GM12864 (cell line): ENCODE results near the gene GPN2.

Experiments used
- DNase-seq: peaks from one replicate; pipeline ENCODE4 v3.0.0-alpha.2; 2011; ENCODE audit warnings: low read depth
- H3K4me3 ChIP-seq: 2 replicates; pipeline ENCODE4 v1.5.1; 2011; ENCODE audit warnings: mild to moderate bottlenecking, low read depth, low read length, control low read depth
- TF ChIP-seq, protein P1 (sequence below): IDR thresholded peaks from 2 replicates; pipeline ENCODE4 v1.5.1; 2011; ENCODE audit warnings: low read depth, mild to moderate bottlenecking, moderate library complexity, low read length, control low read depth, inconsistent platforms; ENCODE audit errors: missing control alignments

The GPN2 gene

DNA sequence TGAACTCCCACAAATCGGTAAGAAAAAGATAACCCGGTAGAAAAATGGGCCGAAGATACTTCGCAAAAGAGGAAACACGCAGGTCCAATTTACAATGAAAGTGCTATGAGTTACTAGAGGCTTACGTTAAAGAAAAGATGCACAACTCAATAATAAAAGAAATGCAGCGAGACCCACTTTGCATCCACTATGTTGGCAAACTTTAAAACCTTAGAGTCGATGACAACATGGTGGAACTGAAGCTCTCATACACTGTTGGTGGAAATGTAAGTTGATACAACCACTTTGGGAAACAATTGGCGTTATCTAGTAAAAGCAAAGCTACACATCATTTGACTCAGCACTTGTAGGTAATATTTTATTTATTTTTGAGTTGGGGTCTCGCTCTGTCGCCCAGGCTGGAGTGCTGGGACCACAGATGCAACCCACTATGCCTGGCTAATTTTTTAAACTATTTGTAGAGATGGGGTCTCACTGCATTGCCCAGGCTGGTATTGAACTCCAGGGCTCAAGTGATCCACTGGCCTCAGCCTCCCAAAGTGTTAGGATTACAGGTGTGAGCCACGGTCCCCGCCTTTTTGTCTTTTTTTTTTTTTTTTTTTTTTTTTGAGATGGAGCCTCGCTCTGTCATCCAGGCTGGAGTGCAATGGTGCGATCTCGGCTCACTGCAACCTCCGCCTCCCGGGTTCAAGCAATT is 10.9 kb upstream of the GPN2 start:
- H3K4me3 ChIP-seq = peak overlapping the region; percentile 88
- DNase-seq = no peak
- TF ChIP-seq, protein P1, sequence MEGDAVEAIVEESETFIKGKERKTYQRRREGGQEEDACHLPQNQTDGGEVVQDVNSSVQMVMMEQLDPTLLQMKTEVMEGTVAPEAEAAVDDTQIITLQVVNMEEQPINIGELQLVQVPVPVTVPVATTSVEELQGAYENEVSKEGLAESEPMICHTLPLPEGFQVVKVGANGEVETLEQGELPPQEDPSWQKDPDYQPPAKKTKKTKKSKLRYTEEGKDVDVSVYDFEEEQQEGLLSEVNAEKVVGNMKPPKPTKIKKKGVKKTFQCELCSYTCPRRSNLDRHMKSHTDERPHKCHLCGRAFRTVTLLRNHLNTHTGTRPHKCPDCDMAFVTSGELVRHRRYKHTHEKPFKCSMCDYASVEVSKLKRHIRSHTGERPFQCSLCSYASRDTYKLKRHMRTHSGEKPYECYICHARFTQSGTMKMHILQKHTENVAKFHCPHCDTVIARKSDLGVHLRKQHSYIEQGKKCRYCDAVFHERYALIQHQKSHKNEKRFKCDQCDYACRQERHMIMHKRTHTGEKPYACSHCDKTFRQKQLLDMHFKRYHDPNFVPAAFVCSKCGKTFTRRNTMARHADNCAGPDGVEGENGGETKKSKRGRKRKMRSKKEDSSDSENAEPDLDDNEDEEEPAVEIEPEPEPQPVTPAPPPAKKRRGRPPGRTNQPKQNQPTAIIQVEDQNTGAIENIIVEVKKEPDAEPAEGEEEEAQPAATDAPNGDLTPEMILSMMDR = no peak

DNA sequence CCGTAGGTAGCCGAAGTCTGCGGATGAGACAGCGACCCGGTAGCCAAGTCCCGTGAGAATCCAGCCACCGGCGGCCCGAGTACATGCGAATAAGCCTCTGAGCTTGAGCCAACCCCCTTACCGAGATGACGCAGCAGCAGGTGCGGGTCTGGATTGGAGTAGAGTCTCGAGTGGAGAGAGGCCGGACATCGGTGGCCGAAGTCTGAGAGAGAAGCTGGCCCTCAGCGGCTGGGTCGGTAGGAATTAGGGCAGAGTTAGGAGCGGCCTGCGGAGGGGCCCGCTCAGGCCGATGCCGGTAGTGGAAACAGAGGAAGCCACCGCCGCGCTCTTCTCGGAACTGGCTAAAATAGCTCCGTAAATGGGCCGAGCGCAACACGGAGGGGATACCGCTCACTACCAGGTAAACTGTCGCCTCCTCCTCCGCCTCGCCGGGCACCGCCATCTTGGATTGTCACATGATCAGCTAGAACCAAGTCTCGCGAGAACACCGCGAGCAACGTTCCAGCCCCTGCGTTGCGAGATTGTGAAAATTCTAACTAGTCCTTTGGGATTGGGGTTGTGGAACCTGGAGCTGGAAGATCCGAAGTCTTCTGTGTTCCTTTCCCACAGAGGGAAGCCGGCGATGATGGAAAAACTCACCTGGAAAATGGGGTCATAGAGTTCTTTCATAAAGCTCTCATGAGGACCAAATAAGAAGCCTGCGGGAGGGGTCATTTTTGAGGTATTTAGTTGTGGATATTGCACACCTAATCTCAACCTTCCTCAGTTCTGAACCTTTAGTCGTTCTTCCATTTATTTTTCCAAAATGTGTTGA is 10.1 kb upstream of the GPN2 start, which contains the start of gene GPATCH3:
GPATCH3 (minus strand) TSS at position 467 of the 814 bp plus-strand sequence; CDS start at position 442, 25 bp downstream.
- DNase-seq = peak; percentile 78
- TF ChIP-seq, protein P1 = no peak
- H3K4me3 ChIP-seq = peak within 1 kb of the TSS; percentile 88

DNA sequence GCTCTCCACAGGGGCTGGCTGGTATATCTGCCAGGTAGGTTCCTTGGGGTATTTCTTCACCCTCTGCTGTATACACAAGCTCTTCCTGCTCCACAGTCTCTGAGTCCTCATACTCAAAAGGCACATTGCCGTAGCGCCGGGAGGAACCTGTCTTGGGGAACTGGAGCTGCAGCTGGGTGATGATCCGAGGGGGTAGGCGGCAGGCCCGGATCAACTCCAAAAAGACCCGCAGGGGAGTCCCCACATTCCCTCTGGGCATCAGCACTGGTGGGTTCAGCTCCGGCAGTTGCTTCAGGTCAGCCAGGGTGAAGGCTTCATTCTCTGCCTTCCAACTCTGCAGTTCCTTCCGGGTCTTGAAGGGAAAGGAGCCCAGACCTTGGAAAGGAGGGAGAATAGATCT is 7.3 kb upstream of the GPN2 start:
- no peak for DNase-seq
- TF ChIP-seq, protein P1 = no peak
- no peak overlapping the region for H3K4me3 ChIP-seq

DNA sequence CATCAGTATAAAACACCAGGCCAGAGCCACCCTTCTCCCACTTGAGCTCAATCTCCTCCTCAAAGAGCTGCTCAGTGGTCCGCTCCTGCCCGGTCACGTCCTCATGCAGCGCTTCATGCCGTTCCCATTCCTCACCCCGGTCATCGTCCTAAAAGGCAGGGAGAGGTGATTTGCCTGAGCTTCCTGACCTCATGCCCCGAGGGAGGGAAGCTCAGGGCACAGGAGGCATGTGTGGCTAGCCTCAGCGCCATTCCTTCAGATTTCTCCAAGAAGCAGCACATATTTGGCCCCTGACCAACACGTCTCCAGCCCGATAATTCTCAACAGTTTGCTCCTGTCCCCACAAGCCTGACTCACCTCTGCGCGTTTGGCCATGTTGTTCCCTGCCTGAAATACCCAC is 4.2 kb upstream of the GPN2 start:
- DNase-seq = no peak
- H3K4me3 ChIP-seq = no peak overlapping the region
- TF ChIP-seq, protein P1 = no peak

DNA sequence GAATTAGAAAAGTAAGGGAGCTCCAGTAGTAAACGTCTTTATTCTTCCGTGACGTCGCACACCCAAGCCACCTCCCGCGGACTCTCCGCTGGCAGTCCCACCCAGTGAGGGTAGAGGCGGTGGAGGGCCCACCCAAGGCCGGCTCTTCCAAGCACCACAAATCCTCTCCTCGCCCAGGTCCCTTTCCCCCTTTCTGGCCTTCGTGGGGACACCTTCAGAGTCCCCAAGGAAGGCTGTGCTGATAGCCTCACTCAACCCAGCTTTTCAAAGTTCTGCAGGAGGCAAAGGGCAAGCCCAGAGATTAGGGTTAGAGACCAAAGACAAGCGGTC is 349 bp upstream of the GPN2 start:
- TF ChIP-seq, protein P1 = no peak

DNA sequence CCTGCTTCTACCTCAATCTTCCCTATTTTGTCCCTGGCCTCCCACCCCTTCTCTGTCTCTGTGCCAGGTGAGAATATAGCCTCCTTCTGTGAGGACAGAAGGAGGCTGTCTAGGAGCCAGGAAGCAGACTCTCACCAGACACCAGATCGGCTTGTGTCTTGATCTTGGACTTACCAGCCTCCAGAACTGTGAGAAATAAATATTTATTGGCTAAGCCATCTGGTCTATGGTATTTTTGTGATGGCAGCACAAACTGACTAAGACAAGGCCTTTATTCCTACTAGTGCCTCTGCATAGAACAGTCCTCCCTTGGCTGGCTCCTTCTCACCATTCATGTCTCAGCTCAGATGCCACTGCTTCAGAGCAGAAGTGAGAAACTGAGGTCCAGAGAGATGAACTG is 1.9 kb downstream of the GPN2 start:
- DNase-seq = no peak
- TF ChIP-seq, protein P1 = no peak
- no peak overlapping the region for H3K4me3 ChIP-seq

More for the DNA sequence above, 349 bp upstream of the GPN2 start:
- peak overlapping the region; percentile 72 for H3K4me3 ChIP-seq
- no peak for DNase-seq
